Left ventricle myocardium inferior (tissue), 1 donor: Measurements from ENCODE around the gene ASPG. TPM values are rescaled to one million over a fixed set of nuclear protein-coding genes. Genes with fewer than 3 reads are reported as not detected.

ENCODE experiments used
- DNase-seq: peaks from one replicate; pipeline ENCODE4 v3.0.0-alpha.2; 2020
- H3K27ac ChIP-seq: fragments of 200-600 bp; replicated peaks from 2 replicates; pipeline ENCODE4 v1.8.0; 2021
- H3K27me3 ChIP-seq: fragments of 200-600 bp; 2 replicates; pipeline ENCODE4 v1.8.0; 2021; ENCODE audit warnings: low read depth
- H3K36me3 ChIP-seq: fragments of 200-600 bp; 2 replicates; pipeline ENCODE4 v1.8.0; 2021
- H3K4me1 ChIP-seq: fragments of 200-600 bp; 2 replicates; pipeline ENCODE4 v1.8.0; 2021
- H3K4me3 ChIP-seq: fragments of 200-600 bp; 2 replicates; pipeline ENCODE4 v1.8.0; 2021; ENCODE audit warnings: mild to moderate bottlenecking, moderate library complexity
- H3K9me3 ChIP-seq: fragments of 200-600 bp; replicated peaks from 2 replicates; pipeline ENCODE4 v1.8.0; 2021
- CTCF ChIP-seq: fragments of 200-600 bp; IDR thresholded peaks from 2 replicates; pipeline ENCODE4 v1.8.0; 2021; ENCODE audit warnings: antibody characterized with exemption, mild to moderate bottlenecking, borderline replicate concordance
- intact Hi-C: fragments of 100-400 bp; cut with micrococcal nuclease; formaldehyde crosslinking; loops from one replicate; pipeline ENCODE4 v1.11.0; 2022
- total RNA-seq: library from RNA; stranded (reverse); fragmentation: NEBNext Ultra II Directional; extraction: Animal tissue kit (Norgen Biotek cat#: 25700); gene quantifications from one replicate; pipeline ENCODE4 v1.2.1, GENCODE V29; 2021
- donor health status: DM: no; HTN: yes; CAD: no; lungs with severe emphysema.

Gene ASPG
- total RNA-seq, 1 donor from 2014 or later: 27.1 TPM

DNA sequence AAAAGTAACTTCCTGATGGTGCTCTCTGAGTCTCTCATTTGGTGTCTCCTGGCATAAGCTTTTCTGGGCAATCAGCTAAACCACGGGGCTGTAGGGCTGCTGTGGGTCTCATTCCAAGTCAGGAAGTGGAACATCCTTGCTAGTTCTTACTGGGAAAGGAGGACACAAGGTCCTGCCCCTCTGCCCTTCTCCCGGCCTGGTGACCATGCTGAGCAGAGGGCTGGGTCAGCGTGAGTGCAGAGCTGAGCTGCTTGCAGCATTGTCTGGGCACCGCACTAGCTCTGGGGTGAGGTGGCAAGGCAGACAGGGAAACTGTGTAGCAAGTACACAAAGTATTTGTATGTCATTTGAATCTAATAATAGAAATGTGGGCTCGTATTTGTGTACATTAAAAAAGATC lies 45.0 kb upstream of the ASPG start:
- no peak for DNase-seq
- no peak for TF ChIP-seq CTCF
- Histone ChIP-seq H3K4me1 (peaks cover 8% of the 10 kb centered on the region), H3K9me3 (no peaks in the 10 kb centered on the region), H3K36me3 (no peaks in the 10 kb centered on the region), H3K27me3 (peaks cover 3% of the 10 kb centered on the region), H3K4me3 (no peak overlapping the region), H3K27ac (no peak overlapping the region)
- intact Hi-C loops: no loop called here

GRCh38 chr14:104041430-104042104 lies 43.9 kb upstream of the ASPG start:
- H3K27me3 ChIP-seq: peaks cover 3% of the 10 kb centered on the region
- DNase-seq: no peak
- intact Hi-C loops: no loop called here
- no peak overlapping the region for H3K4me3 ChIP-seq
- H3K36me3 ChIP-seq: no peaks in the 10 kb centered on the region
- no peak overlapping the region for H3K27ac ChIP-seq
- no peak for TF ChIP-seq CTCF
- H3K4me1 ChIP-seq: peaks cover 8% of the 10 kb centered on the region
- no peaks in the 10 kb centered on the region for H3K9me3 ChIP-seq

- intact Hi-C loops: no loop called here
- DNase-seq: no peak
- Histone ChIP-seq H3K9me3 (no peaks in the 10 kb centered on the region), H3K4me1 (no peaks in the 10 kb centered on the region), H3K36me3 (no peaks in the 10 kb centered on the region), H3K27me3 (peaks cover 3% of the 10 kb centered on the region), H3K27ac (no peak overlapping the region), H3K4me3 (no peak overlapping the region)
- no peak for TF ChIP-seq CTCF
Measured at GRCh38 chr14:104044016-104044415, 41.5 kb upstream of the ASPG start.

DNA sequence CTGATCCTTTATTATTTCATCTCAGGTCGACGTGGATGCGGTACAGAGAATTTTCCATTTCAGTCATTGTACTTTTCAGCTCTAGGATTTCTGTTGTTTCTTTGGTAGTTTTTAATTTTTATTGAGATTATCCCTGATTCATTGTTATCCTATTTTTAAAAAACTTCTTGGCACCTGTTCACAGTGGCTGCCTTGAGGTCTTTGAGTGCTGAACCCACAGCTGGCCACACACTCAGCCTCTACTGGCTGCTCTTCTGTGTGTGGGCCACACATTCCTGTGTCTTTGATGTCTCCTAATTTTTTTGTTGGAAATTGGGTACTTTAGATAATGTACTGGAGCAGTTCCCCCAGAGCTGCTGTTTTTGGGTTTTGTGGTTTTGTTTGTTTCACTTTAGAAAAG lies 37.7 kb upstream of the ASPG start:
- no peaks in the 10 kb centered on the region for H3K4me1 ChIP-seq
- DNase-seq: no peak
- no peak for TF ChIP-seq CTCF
- H3K27ac ChIP-seq: no peak overlapping the region
- no peak overlapping the region for H3K4me3 ChIP-seq
- H3K27me3 ChIP-seq: no peaks in the 10 kb centered on the region
- intact Hi-C loops: no loop called here
- H3K9me3 ChIP-seq: no peaks in the 10 kb centered on the region
- no peaks in the 10 kb centered on the region for H3K36me3 ChIP-seq

- Histone ChIP-seq H3K4me1 (no peaks in the 10 kb centered on the region), H3K9me3 (no peaks in the 10 kb centered on the region), H3K4me3 (no peak overlapping the region), H3K36me3 (no peaks in the 10 kb centered on the region), H3K27me3 (no peaks in the 10 kb centered on the region), H3K27ac (peak overlapping the region; percentile 18)
- no peak for DNase-seq
- intact Hi-C loops: no loop called here
- TF ChIP-seq CTCF: no peak
Measured at GRCh38 chr14:104048758-104049507, 36.6 kb upstream of the ASPG start.
